Right ventricle myocardium superior (tissue), 1 donor: ENCODE data around the gene CDON. TPM values are rescaled to one million over a fixed set of nuclear protein-coding genes. Genes with fewer than 3 reads are reported as not detected.
A peak's percentile ranks its signal among the peaks of the same experiment; 100 is the strongest.
"Not testable (repeated sequence)": the region's sequence is repeated elsewhere in the genome, so short reads cannot be mapped to it uniquely, and the experiment has no call there.

ENCODE experiments used
- ATAC-seq: fragments of 200-7000 bp; cut with Tn5 transposase; one replicate; pipeline ENCODE4 v1.9.1; 2020; ENCODE audit warnings: mild to moderate bottlenecking; ENCODE audit not compliant: poor library complexity
- DNase-seq: peaks from one replicate; pipeline ENCODE4 v3.0.0-alpha.2; 2020
- intact Hi-C: fragments of 100-400 bp; cut with DNase I; formaldehyde crosslinking; loops from one replicate; pipeline ENCODE4 v1.11.2; 2022
- total RNA-seq: library from RNA; stranded (reverse); fragmentation: NEBNext Ultra II Directional; extraction: Animal tissue kit (Norgen Biotek cat#: 25700); gene quantifications from one replicate; pipeline ENCODE4 v1.2.1, GENCODE V29; 2021
- donor health status: DM: no; HTN: yes; CAD: no; lungs with severe emphysema.

The CDON gene
- total RNA-seq, 1 donor from 2014 or later: 12.3 TPM

- no peak for ATAC-seq
Measured at GRCh38 chr11:126053415-126054286, 9.0 kb downstream of the CDON start.

DNA sequence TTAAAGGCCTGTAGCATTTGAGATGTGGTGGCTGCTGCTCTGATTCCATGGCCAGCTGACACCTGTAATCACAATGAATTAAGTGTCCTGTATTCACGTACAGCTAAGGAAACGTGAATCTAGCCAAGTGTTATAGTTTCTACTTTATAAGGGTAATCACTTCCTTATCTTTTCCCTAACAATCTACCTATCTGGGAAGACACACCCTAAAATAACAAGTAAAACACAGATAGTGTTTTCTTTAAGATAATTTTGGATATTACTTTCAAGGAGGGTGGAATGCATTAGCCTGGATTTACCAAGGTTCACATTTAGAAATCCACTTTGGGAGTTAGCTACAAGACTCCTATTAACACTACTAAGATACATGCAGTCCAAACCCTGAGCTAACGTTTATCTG, 11.5 kb downstream of the CDON start:
- ATAC-seq (no peak), DNase-seq (no peak)
- intact Hi-C loops: no loop called here

More at GRCh38 chr11:126053415-126054286, 9.0 kb downstream of the CDON start:
- intact Hi-C loops: no loop called here
- DNase-seq: no peak

- intact Hi-C loops: no loop called here
- ATAC-seq (no peak), DNase-seq (no peak)
Measured at GRCh38 chr11:126049159-126049558, 13.5 kb downstream of the CDON start.

DNA sequence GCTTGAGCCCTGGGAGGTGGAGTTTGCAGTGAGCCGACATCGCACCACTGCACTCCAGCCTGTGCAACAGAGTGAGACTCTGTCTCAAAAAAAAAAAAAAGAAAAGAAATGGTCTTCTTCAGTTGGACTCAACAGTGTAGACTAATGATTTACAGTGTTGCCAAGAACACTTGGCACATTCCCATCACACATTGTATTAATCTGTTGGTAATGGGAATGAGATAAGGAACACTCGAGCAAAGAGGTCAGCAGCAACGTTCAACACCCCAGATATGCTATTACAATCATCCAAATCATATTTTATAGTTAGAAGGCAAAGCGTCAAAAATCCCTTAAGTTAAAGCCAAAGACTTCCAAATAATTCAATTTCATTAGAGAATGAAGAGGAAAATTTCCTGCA, 14.5 kb downstream of the CDON start:
- ATAC-seq (peak; percentile 77), DNase-seq (no peak)
- intact Hi-C loops: no loop called here

DNA sequence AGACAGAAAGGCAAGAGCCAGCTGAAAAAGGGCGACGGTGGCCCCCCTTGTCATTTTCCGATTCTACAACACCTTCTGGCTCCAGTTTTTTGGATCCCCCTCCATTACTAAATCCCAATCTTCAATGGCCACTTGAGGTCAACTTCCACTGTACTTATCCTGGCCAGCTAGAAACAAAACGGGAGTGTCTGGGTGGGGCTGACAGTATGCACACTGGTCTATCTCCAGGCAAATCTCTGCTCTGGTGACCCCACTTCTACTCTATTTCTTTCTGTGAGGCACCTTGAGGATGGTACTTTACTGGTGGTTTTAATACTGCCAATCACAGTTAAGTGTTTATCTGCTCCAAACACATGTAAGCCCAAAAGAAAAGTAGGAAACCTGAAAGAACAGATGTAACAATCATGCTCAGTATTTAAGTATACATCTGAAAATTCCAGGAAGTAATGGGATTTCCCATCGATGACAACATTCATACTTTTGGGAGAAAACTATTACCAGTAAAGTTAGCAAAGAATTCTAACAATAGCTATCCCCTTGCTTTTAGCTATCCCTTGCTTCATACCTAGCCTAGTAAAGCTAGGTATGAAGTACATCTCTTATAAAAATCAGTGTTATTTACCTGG, 16.0 kb downstream of the CDON start:
- ATAC-seq: no peak
- no peak for DNase-seq
- intact Hi-C loops: no loop called here

DNA sequence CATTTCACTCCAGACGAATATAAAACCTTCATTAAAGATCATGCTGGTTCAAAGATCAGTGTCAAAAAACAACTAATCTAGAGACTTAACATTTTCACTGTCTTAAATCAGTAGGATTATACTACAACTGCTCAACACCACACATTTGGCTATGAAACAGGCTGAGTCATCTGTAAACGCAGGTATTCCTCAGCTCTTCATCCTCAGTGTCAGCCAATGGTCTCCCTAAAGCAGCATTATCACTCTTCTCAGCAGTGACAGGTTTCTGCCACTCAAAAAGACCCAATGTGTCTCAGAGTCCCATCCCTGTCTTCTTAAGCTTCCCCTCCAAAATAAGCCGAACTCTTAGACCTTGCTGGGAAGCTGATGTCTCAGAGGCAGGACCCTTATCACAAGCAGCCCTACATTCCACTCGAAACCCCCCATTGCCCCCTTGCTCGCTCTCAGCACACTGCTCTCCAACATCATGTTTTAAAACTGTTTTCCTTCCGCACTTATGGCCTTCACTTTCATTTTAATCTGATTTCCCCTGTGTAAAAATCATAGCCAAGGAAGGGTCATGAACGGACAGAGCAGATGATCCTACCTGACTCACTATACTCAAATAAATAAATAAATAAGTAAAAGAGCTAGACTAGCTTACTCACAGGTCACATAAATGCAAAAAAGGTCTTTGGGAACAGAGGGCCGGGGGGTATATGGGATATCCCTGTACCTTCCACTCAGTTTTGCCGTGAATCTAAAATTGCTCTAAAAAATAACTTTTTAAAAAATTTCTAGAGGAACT, 23.0 kb downstream of the CDON start:
- DNase-seq (no peak), ATAC-seq (no peak)
- intact Hi-C loops: no loop called here

GRCh38 chr11:126035718-126036117, 26.9 kb downstream of the CDON start:
- intact Hi-C loops: no loop called here
- DNase-seq: no peak
- ATAC-seq: no peak

GRCh38 chr11:126034933-126035425, 27.7 kb downstream of the CDON start:
- ATAC-seq: peak; percentile 20
- no peak for DNase-seq
- intact Hi-C loops: no loop called here

GRCh38 chr11:126034039-126034932, 28.4 kb downstream of the CDON start:
- intact Hi-C loops: no loop called here
- no peak for DNase-seq
- ATAC-seq: peak; percentile 31

DNA sequence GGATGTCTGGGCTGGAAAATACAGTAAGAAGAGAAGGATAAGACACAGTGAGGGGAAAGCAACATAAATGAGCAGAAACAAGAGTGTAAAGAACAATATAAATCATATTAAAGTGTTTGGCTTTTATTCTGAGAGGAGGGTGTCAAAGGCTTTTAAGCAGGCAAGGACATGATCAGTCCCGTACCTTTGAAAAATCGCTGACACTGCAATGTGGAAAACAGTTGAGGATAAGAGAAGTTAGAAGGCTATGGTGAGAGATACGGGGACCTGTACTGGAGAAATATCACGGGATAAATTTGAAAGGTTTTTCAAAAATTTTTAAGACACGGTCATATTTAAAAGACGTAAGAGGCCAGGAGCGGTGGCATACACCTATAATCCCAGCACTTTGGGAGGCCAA, 30.3 kb downstream of the CDON start:
- intact Hi-C loops: no loop called here
- DNase-seq (no peak), ATAC-seq (no peak)

DNA sequence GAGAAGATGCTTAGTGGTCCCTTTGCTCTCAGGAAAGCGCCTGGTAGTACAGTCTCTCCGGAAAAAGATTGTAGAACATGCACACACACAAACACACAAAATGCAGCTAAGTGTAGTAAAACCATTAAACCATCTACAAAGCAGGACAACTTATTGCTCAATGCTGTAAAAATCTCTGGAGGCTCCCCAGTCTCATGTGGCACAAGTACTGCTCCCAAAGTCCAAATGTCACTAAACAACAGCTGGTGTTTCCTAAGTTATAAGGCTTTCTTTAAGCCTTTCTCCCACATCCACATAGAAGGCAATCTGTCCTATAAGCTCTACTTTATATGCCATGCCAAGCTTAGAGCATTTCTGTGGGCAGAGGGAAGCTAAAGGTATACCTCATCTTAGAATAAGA, 32.9 kb downstream of the CDON start:
- ATAC-seq (peak; percentile 63), DNase-seq (no peak)
- intact Hi-C loops: no loop called here

DNA sequence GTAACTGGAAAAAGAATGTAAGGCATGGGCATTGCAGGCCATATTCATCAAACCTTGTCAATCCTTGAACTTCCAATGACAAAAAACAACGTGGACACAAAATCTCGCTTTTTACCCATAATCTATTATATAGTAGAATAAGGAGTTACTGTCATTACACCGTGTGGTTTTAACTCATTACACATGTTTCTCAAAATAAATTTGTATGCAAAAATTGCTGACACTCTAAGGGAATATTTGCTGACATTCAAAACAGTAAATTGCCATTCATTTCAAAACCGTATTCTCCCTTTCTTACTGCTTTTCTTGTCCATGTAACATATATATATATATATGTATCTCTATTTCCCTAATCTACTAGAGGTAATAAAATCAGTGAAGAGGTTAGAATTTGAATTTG, 33.4 kb downstream of the CDON start:
- ATAC-seq: no peak
- DNase-seq: no peak
- intact Hi-C loops: no loop called here

GRCh38 chr11:126028534-126028933, 34.1 kb downstream of the CDON start:
- DNase-seq, intact Hi-C loops, ATAC-seq: not testable (repeated sequence)

DNA sequence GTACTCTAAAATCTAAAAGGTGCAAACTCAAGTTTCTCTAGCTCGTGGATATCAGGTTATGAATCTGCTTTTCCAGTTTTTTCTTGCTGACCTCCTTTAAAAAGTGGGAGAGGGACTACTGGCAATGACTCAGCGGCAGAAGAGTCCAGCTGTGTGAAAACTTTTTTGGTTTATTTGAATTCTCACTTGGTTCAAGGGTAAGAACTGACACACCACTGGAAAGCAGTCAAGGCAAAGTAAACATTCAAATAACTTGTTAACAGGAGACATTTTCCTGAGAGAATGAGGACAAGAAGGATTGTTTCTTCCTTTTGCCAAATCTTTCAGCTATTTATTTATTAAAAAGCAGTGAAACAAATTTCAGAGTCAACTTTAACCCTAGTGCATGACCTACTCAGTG, 36.1 kb downstream of the CDON start:
- ATAC-seq (no peak), DNase-seq (no peak)

DNA sequence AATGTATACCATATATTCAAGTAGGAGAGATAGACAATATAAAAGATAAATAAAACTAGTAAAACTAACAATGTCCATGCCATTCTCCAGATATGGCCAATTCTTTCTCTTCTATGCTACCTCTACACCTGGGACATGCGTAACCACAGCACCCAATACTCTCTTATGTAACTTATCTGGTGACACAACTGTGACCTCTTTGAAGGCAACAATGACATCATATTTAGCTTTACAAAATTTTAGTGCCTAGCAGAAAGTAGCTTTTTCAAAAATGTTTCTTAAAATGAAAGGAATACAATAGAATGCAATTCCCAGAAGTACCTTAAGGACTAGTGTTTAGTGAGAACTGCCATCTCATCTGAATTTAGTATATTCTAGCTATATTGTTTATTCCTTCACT, 36.8 kb downstream of the CDON start:
- intact Hi-C loops: no loop called here
- DNase-seq (no peak), ATAC-seq (no peak)

More for the DNA sequence above, 36.1 kb downstream of the CDON start:
- intact Hi-C loops: no loop called here

DNA sequence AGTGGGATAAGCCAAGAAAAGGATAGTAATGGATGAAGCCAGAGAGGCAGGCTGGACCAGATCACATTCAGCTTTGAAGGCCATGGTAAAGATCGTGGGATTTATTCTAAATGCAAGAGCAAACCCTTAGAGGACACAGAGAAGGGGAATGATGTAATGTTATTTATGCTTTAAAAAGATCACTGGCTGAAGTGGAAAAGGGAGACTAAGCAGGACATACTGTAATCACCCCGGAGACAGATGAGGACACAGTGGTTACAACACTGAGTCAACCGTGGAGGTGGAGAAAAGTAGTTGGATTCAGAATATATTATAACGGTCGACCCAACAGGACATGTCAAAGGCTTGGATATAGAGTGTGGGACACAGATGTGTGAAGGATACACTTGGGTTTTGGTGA, 38.5 kb downstream of the CDON start:
- peak; percentile 86 for ATAC-seq
- no peak for DNase-seq
- intact Hi-C loops: no loop called here

GRCh38 chr11:126012852-126013251, 49.8 kb downstream of the CDON start:
- intact Hi-C loops: no loop called here
- ATAC-seq: no peak

GRCh38 chr11:126011754-126012153, 50.9 kb downstream of the CDON start:
- no peak for DNase-seq
- intact Hi-C loops: no loop called here
- no peak for ATAC-seq

More at GRCh38 chr11:126012852-126013251, 49.8 kb downstream of the CDON start:
- DNase-seq: no peak
